NB4 (cell line): ENCODE data around the gene F2RL2.

Source experiments
- POLR2A ChIP-seq: IDR thresholded peaks from 2 replicates; pipeline ENCODE4 v1.6.1; 2011; ENCODE audit warnings: mild to moderate bottlenecking; ENCODE audit not compliant: insufficient read length; ENCODE audit errors: extremely low read depth
- TF ChIP-seq, protein P1 (sequence below): IDR thresholded peaks from one replicate; pipeline ENCODE4 v1.5.1; 2012; ENCODE audit warnings: low read depth, low read length

DNA sequence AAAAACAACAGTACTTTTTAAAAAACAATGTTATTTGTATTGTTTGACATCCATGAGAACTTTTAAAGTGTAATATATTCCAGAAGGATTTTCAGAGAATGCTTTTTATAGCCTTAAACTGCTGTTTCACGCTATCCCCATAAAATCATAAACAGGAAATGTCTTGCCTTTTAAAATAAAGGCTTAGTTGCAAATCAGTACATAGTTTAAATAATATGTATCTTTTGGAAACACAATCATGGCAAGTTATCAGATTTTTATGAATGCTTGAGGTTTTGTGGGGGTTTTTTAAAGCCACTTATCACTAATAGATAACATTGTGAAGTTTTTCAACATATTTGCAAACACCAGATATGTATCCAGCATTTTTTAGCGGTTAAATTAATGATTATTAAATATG is 37.2 kb upstream of the F2RL2 start:
- TF ChIP-seq, protein P1, sequence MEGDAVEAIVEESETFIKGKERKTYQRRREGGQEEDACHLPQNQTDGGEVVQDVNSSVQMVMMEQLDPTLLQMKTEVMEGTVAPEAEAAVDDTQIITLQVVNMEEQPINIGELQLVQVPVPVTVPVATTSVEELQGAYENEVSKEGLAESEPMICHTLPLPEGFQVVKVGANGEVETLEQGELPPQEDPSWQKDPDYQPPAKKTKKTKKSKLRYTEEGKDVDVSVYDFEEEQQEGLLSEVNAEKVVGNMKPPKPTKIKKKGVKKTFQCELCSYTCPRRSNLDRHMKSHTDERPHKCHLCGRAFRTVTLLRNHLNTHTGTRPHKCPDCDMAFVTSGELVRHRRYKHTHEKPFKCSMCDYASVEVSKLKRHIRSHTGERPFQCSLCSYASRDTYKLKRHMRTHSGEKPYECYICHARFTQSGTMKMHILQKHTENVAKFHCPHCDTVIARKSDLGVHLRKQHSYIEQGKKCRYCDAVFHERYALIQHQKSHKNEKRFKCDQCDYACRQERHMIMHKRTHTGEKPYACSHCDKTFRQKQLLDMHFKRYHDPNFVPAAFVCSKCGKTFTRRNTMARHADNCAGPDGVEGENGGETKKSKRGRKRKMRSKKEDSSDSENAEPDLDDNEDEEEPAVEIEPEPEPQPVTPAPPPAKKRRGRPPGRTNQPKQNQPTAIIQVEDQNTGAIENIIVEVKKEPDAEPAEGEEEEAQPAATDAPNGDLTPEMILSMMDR, result no peak
- TF ChIP-seq POLR2A, result no peak
